K562 (cell line): Measurements from ENCODE around the gene NRF1. TPM values are rescaled to one million over a fixed set of nuclear protein-coding genes. Genes with fewer than 3 reads are reported as not detected.
A peak's percentile ranks its signal among the peaks of the same experiment; 100 is the strongest.

ENCODE experiments used
- ATAC-seq: fragments of 200-7000 bp; cut with Tn5 transposase; 3 replicates; pipeline ENCODE4 v1.9.1; 2020; ENCODE audit warnings: moderate library complexity
- BruUV-seq: library from RNA; stranded (reverse); fragments of 400-500 nt; replicated peaks from 2 replicates; lab custom pipeline; 2021; lab: Mats Ljungman, UMichigan
- CTCF ChIA-PET: fragments of 300-600 bp; formaldehyde crosslinking; extraction: SDS; loops from one replicate; lab custom pipeline; 2021; ENCODE audit warnings: low intra/inter-chr PET ratio; lab: Yijun Ruan, JAX
- POLR2A ChIA-PET: fragments of 300-600, 350-650 bp; sonication (Branson Sonifier 250); formaldehyde crosslinking; extraction: SDS; loops from one replicate; lab custom pipeline; 2021; ENCODE audit warnings: antibody characterized with exemption, inconsistent platforms; lab: Yijun Ruan, JAX
- DNase-seq, 4 experiments: peaks; one replicate each; pipeline versions ENCODE4 v3.0.0 to v3.0.0-alpha.2; 2011 to 2018; ENCODE audit warnings: low spot score in 3 of 4, mixed read lengths in 3 of 4; ENCODE audit errors: extremely low read depth in 1 of 4
- FAIRE-seq: peaks from 2 replicates; lab custom pipeline; 2011; peaks lifted over from hg19 to GRCh38; lab: Jason Lieb, UNC
- H2AFZ ChIP-seq: 2 replicates; pipeline ENCODE4 v1.6.0; 2011; ENCODE audit warnings: low read depth, low read length, control low read depth, inconsistent platforms
- H3K27ac ChIP-seq: fragments of 200-600 bp; 3 replicates; pipeline ENCODE4 v1.8.0; 2011; ENCODE audit warnings: low read depth, mild to moderate bottlenecking, control low read depth, inconsistent platforms, low read length, moderate library complexity, mixed read lengths; ENCODE audit errors: extremely low read depth
- H3K27me3 ChIP-seq, 2 experiments: fragments of 300-600 bp in 1 of 2; 2 replicates in 1 of 2; 3 replicates in 1 of 2; pipeline versions ENCODE4 v1.6.0 to v1.8.0; 2011; ENCODE audit warnings: inconsistent platforms in 2 of 2, low read length in 2 of 2, mild to moderate bottlenecking in 1 of 2, mixed read lengths in 1 of 2, moderate library complexity in 1 of 2; ENCODE audit not compliant: control insufficient read depth in 2 of 2, insufficient read depth in 2 of 2
- H3K36me3 ChIP-seq: fragments of 300-600 bp; 3 replicates; pipeline ENCODE4 v1.8.0; 2011; ENCODE audit warnings: mild to moderate bottlenecking, low read length, inconsistent platforms; ENCODE audit not compliant: control insufficient read depth, insufficient read depth
- H3K4me1 ChIP-seq, 2 experiments: fragments of 200-600 bp in 1 of 2; replicated peaks in 1 of 2; 2 replicates in 1 of 2; 3 replicates in 1 of 2; pipeline versions ENCODE4 v1.5.1 to v1.8.0; 2011; ENCODE audit warnings: inconsistent platforms in 2 of 2, low read length in 2 of 2, mild to moderate bottlenecking in 1 of 2, mixed read lengths in 1 of 2, moderate library complexity in 1 of 2; ENCODE audit not compliant: control insufficient read depth in 2 of 2, insufficient read depth in 2 of 2
- H3K4me2 ChIP-seq: 2 replicates; pipeline ENCODE4 v1.6.1; 2011; ENCODE audit warnings: low read length, control low read depth, inconsistent platforms, mixed read lengths; ENCODE audit not compliant: insufficient read depth
- H3K4me3 ChIP-seq: fragments of 200-600 bp; sonication (generic), shearing (Covaris generic); 2 replicates; pipeline ENCODE4 v1.5.1; 2016; ENCODE audit warnings: control low read depth, inconsistent platforms
- H3K79me2 ChIP-seq: fragments of 200-600 bp; 3 replicates; pipeline ENCODE4 v1.8.0; 2011; ENCODE audit warnings: low read length, inconsistent platforms; ENCODE audit not compliant: control insufficient read depth, insufficient read depth
- H3K9ac ChIP-seq, 2 experiments: 2 replicates each; pipeline versions ENCODE4 v1.6.0 to v1.6.1; 2011; ENCODE audit warnings: low read depth in 2 of 2, low read length in 2 of 2, control low read depth in 1 of 2, inconsistent platforms in 1 of 2, mild to moderate bottlenecking in 1 of 2, mixed read lengths in 1 of 2; ENCODE audit not compliant: insufficient read depth in 1 of 2
- H3K9me1 ChIP-seq: one replicate; pipeline ENCODE4 v1.6.0; 2011; ENCODE audit warnings: inconsistent platforms, mild to moderate bottlenecking, low read length, moderate library complexity; ENCODE audit not compliant: control insufficient read depth, insufficient read depth
- H3K9me3 ChIP-seq: replicated peaks from 2 replicates; pipeline ENCODE4 v1.5.1; 2011; ENCODE audit warnings: low read depth, low read length, inconsistent platforms; ENCODE audit not compliant: control insufficient read depth, insufficient read depth
- H4K20me1 ChIP-seq: replicated peaks from 2 replicates; pipeline ENCODE4 v1.6.1; 2011; ENCODE audit warnings: low read length, inconsistent platforms, mixed read lengths; ENCODE audit not compliant: control insufficient read depth, insufficient read depth
- CHD1 ChIP-seq: fragments of 200-600 bp; sonication (generic); IDR thresholded peaks from one replicate; pipeline ENCODE4 v1.6.1; 2012; ENCODE audit warnings: mild to moderate bottlenecking, moderate library complexity, low read length, inconsistent platforms
- GABPB2 ChIP-seq: fragments of 250-450 bp; sonication (Bioruptor Pico); conservative IDR thresholded peaks from 2 replicates; pipeline ENCODE4 v1.5.1; 2021; ENCODE audit warnings: mild to moderate bottlenecking
- HDAC8 ChIP-seq: fragments of 450-650 bp; IDR thresholded peaks from 2 replicates; pipeline ENCODE4 v1.6.1; 2016; ENCODE audit warnings: mild to moderate bottlenecking, missing genetic modification characterization, moderate library complexity, missing compliant biosample characterization
- PTTG1 ChIP-seq: fragments of 450-650 bp; IDR thresholded peaks from 2 replicates; pipeline ENCODE4 v1.6.1; 2016; ENCODE audit warnings: low read depth, mild to moderate bottlenecking, missing genetic modification characterization, missing compliant biosample characterization
- RBM15 ChIP-seq: fragments of 200-400 bp; formaldehyde crosslinking; IDR thresholded peaks from 2 replicates; pipeline ENCODE4 v1.6.1; 2018; ENCODE audit warnings: mild to moderate bottlenecking, low read length, moderate library complexity; ENCODE audit not compliant: insufficient read depth
- WGBS: fragments of 100-300 bp; shearing (Covaris generic); methylation state at CpG from one replicate; pipeline ENCODE4 v1.1.6; 2016; ENCODE audit warnings: low coverage, mixed read lengths; ENCODE audit not compliant: insufficient coverage; ENCODE audit errors: missing lambda C conversion rate; 5-methylcytosine and 5-hydroxymethylcytosine counted together
- in situ Hi-C: fragments of 300-500 bp; cut with MboI; formaldehyde crosslinking; loops from 4 replicates; pipeline ENCODE4 v1.15.0; 2018; ENCODE audit warnings: inconsistent platforms, mixed read lengths
- intact Hi-C: fragments of 100-400 bp; cut with micrococcal nuclease; formaldehyde crosslinking; loops from 2 replicates; pipeline ENCODE4 v1.14.2; 2022
- polyA plus RNA-seq, 8 experiments: library from polyadenylated mRNA; depleted of rRNA in 4 of 8; stranded (reverse) in 5 of 8; unstranded in 3 of 8; fragments of >200 nt; fragmentation: Nextera tagmentation in 2 of 8; fragmentation: Illumina TruSeq in 1 of 8; extraction: Ambion mirVana in 2 of 8; extraction: Trizol in 1 of 8; gene quantifications; 2 replicates each; pipeline versions ENCODE4 v1.2.1 to v1.2.3, GENCODE V29; 2011 to 2014; ENCODE audit warnings: inconsistent platforms in 1 of 8, missing spikeins in 1 of 8
- total RNA-seq, 7 experiments: library from RNA; depleted of rRNA in 6 of 7; stranded (reverse); fragments of >200 nt in 6 of 7; fragmentation: Illumina TruSeq in 2 of 7; extraction: Trizol in 2 of 7; gene quantifications; 2 replicates each; pipeline versions ENCODE4 v1.2.1 to v1.2.3, GENCODE V29; 2011 to 2021; ENCODE audit warnings: low replicate concordance in 1 of 7
- TF ChIP-seq, protein P1 (sequence below): conservative IDR thresholded peaks from 2 replicates; pipeline ENCODE4 v1.6.1; 2011; ENCODE audit warnings: low read depth, mild to moderate bottlenecking, low read length; ENCODE audit not compliant: control insufficient read depth
- TF ChIP-seq, protein P2 (sequence below), 2 experiments: IDR thresholded peaks in 1 of 2; conservative IDR thresholded peaks in 1 of 2; 2 replicates each; pipeline ENCODE4 v1.6.1; 2016; ENCODE audit warnings: low read depth in 2 of 2, mild to moderate bottlenecking in 1 of 2, missing compliant biosample characterization in 1 of 2, missing genetic modification characterization in 1 of 2, moderate library complexity in 1 of 2
- TF ChIP-seq, protein P3 (sequence below): sonication (generic); formaldehyde crosslinking; IDR thresholded peaks from 2 replicates; pipeline ENCODE4 v1.8.0; 2022; ENCODE audit warnings: missing genetic modification reagents, mild to moderate bottlenecking, moderate library complexity, borderline replicate concordance

NRF1 gene
- total and polyA plus RNA-seq, 9 of the 15 experiments (the other 6 are each of a cell fraction or from before 2014, with no cell fraction given) = 8.6 to 28.8 (median 20.3) TPM

DNA sequence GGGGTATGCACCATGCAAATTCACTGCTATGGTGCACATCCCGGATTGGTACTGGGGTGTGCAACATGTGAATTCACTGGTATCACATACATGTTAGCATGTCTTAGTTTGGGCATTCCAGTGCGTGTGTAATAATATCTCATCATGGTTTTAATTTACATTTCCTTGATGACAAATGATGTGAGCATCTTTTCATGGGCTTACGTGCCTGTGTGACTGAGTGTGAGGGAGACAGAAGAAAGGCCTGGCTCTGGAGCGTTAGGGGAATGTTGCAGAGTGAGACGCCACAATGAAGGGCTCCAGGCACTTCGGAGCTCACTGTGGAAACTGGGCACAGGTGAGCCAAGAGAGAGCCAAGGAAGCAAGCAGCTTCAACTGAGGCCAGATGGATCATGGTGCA lies 178.6 kb downstream of the NRF1 start:
- in situ Hi-C loops (no loop called here), intact Hi-C loops (no loop called here)
- no peak for DNase-seq
- Histone ChIP-seq H3K79me2 (no peaks in the 10 kb centered on the region), H3K4me2 (no peak overlapping the region), H2AFZ (no peak overlapping the region), H3K9ac (no peak overlapping the region), H4K20me1 (0 out of 2 replicates have a peak, but pooled peaks cover 3% of the 10 kb centered on the region), H3K27me3 (no peaks in the 10 kb centered on the region), H3K9me1 (no peaks in the 10 kb centered on the region), H3K4me3 (no peak overlapping the region), H3K36me3 (no peaks in the 10 kb centered on the region), H3K9me3 (no peaks in the 10 kb centered on the region), H3K27ac (no peak overlapping the region), H3K4me1 (peaks cover 2 to 16% of the 10 kb centered on the region in 2 experiments; a peak in 3 of 5 replicates)
- no peak for ATAC-seq
- no TSS peak for BruUV-seq
- POLR2A ChIA-PET = interaction anchor here (0.6 to 1.7 kb wide), 4 partner anchors 10 to 1395 kb away, joined by 3 to 10 read pairs (median 4); no protein-coding TSS in a partner anchor
- TF ChIP-seq GABPB2 (CRISPR knock-in tag) = no peak
- TF ChIP-seq, protein P1, sequence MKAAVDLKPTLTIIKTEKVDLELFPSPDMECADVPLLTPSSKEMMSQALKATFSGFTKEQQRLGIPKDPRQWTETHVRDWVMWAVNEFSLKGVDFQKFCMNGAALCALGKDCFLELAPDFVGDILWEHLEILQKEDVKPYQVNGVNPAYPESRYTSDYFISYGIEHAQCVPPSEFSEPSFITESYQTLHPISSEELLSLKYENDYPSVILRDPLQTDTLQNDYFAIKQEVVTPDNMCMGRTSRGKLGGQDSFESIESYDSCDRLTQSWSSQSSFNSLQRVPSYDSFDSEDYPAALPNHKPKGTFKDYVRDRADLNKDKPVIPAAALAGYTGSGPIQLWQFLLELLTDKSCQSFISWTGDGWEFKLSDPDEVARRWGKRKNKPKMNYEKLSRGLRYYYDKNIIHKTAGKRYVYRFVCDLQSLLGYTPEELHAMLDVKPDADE = no peak
- 27% methylated on average over 6 of the region's 6 CpGs for WGBS
- CTCF ChIA-PET = no interaction called here
- FAIRE-seq = no peak

DNA sequence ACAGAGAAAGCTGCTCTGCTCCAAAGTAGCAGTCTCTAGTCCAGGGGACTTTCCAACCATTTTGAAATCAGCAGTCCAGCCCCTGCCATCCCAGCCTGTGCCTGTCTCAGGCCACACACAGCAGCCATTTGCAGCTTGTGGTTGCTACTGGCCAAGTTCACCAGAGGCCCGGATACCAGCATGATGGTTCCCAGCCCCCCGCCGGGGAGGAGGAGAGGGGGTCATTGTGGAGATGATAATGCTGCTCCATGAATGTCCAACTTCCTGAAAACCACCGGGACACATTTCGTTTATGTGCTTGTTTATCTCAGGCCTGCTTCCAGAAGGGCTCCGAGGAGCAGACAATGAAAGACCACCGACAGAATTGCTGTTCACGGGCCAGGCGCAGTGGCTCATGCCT lies 181.2 kb downstream of the NRF1 start:
- Histone ChIP-seq H3K4me2 (no peak overlapping the region), H3K27ac (no peak overlapping the region), H3K9me3 (no peaks in the 10 kb centered on the region), H3K4me3 (no peak overlapping the region), H3K9me1 (no peaks in the 10 kb centered on the region), H2AFZ (no peak overlapping the region), H3K79me2 (no peaks in the 10 kb centered on the region), H3K27me3 (no peaks in the 10 kb centered on the region), H4K20me1 (0 out of 2 replicates have a peak, but pooled peaks cover 3% of the 10 kb centered on the region), H3K36me3 (no peaks in the 10 kb centered on the region), H3K9ac (peak overlapping the region in 1 of 2 experiments; percentile 56; a peak in 1 of 4 replicates), H3K4me1 (peaks cover 0 to 7% of the 10 kb centered on the region in 2 experiments; a peak in 3 of 5 replicates)
- in situ Hi-C loops = no loop called here
- ChIA-PET CTCF (no interaction called here), POLR2A (interaction anchor here (0.6 to 0.7 kb wide), 2 partner anchors 12 to 79 kb away, joined by 3 to 4 read pairs; no protein-coding TSS in a partner anchor)
- no TSS peak for BruUV-seq
- intact Hi-C loops = no loop called here
- FAIRE-seq = no peak
- no peak for TF ChIP-seq PTTG1 (tag)
- no peak for TF ChIP-seq CHD1
- TF ChIP-seq RBM15 = no peak
- TF ChIP-seq HDAC8 (tag) = no peak
- TF ChIP-seq, protein P2, sequence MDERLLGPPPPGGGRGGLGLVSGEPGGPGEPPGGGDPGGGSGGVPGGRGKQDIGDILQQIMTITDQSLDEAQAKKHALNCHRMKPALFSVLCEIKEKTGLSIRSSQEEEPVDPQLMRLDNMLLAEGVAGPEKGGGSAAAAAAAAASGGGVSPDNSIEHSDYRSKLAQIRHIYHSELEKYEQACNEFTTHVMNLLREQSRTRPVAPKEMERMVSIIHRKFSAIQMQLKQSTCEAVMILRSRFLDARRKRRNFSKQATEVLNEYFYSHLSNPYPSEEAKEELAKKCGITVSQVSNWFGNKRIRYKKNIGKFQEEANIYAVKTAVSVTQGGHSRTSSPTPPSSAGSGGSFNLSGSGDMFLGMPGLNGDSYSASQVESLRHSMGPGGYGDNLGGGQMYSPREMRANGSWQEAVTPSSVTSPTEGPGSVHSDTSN (CRISPR knock-in tag; IDR thresholded peaks at IDR 0.05; ENCODE audit: low read depth) = no peak
- TF ChIP-seq, protein P2 (tag; conservative IDR thresholded peaks at IDR 0.05; ENCODE audit: low read depth) = no peak
- TF ChIP-seq, protein P3, sequence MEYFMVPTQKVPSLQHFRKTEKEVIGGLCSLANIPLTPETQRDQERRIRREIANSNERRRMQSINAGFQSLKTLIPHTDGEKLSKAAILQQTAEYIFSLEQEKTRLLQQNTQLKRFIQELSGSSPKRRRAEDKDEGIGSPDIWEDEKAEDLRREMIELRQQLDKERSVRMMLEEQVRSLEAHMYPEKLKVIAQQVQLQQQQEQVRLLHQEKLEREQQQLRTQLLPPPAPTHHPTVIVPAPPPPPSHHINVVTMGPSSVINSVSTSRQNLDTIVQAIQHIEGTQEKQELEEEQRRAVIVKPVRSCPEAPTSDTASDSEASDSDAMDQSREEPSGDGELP (CRISPR knock-in tag) = no peak
- no peak for DNase-seq
- WGBS = 54% methylated on average over 9 of the region's 9 CpGs
- no peak for ATAC-seq
